K562 (cell line): ENCODE results near the gene CCT3. TPM values are rescaled to one million over a fixed set of nuclear protein-coding genes. Genes with fewer than 3 reads are reported as not detected.

ENCODE experiments used
- ARNT ChIP-seq, 2 experiments: fragments of 450-650 bp; IDR thresholded peaks; 2 replicates each; pipeline ENCODE4 v1.6.1; 2016; ENCODE audit warnings: mild to moderate bottlenecking in 1 of 2
- CTBP1 ChIP-seq: fragments of 450-650 bp; IDR thresholded peaks from 2 replicates; pipeline ENCODE4 v1.6.1; 2016; ENCODE audit warnings: borderline replicate concordance
- PBX2 ChIP-seq, 2 experiments: IDR thresholded peaks in 1 of 2; conservative IDR thresholded peaks in 1 of 2; 2 replicates each; pipeline ENCODE4 v1.6.1; 2016; ENCODE audit warnings: low read depth in 2 of 2, mild to moderate bottlenecking in 1 of 2, missing compliant biosample characterization in 1 of 2, missing genetic modification characterization in 1 of 2, moderate library complexity in 1 of 2
- RAD21 ChIP-seq, 2 experiments: fragments of 250-450 bp in 1 of 2; fragments of 450-650 bp in 1 of 2; sonication (Bioruptor Pico) in 1 of 2; formaldehyde crosslinking in 1 of 2; IDR thresholded peaks in 1 of 2; conservative IDR thresholded peaks in 1 of 2; 2 replicates each; pipeline versions ENCODE4 v1.4.0 to v1.8.0; 2020 to 2022; ENCODE audit warnings: mild to moderate bottlenecking in 2 of 2, moderate library complexity in 1 of 2
- SMC3 ChIP-seq: conservative IDR thresholded peaks from 2 replicates; pipeline ENCODE4 v1.6.1; 2011; ENCODE audit warnings: low read depth, low read length, improper control_type of control experiment; ENCODE audit not compliant: insufficient read depth
- SNIP1 ChIP-seq: fragments of 450-650 bp; IDR thresholded peaks from 2 replicates; pipeline ENCODE4 v1.7.1; 2017; ENCODE audit warnings: low read depth, mild to moderate bottlenecking
- STAG1 ChIP-seq: sonication (generic); formaldehyde crosslinking; IDR thresholded peaks from 2 replicates; pipeline ENCODE4 v1.5.0; 2020; ENCODE audit warnings: missing genetic modification reagents, borderline replicate concordance
- XRCC3 ChIP-seq: fragments of 450-650 bp; IDR thresholded peaks from 2 replicates; pipeline ENCODE4 v1.6.1; 2017; ENCODE audit warnings: mild to moderate bottlenecking, moderate library complexity
- polyA plus RNA-seq, 8 experiments: library from polyadenylated mRNA; depleted of rRNA in 4 of 8; stranded (reverse) in 5 of 8; unstranded in 3 of 8; fragments of >200 nt; fragmentation: Nextera tagmentation in 2 of 8; fragmentation: Illumina TruSeq in 1 of 8; extraction: Ambion mirVana in 2 of 8; extraction: Trizol in 1 of 8; gene quantifications; 2 replicates each; pipeline versions ENCODE4 v1.2.1 to v1.2.3, GENCODE V29; 2011 to 2014; ENCODE audit warnings: inconsistent platforms in 1 of 8, missing spikeins in 1 of 8
- total RNA-seq, 7 experiments: library from RNA; depleted of rRNA in 6 of 7; stranded (reverse); fragments of >200 nt in 6 of 7; fragmentation: Illumina TruSeq in 2 of 7; extraction: Trizol in 2 of 7; gene quantifications; 2 replicates each; pipeline versions ENCODE4 v1.2.1 to v1.2.3, GENCODE V29; 2011 to 2021; ENCODE audit warnings: low replicate concordance in 1 of 7
- TF ChIP-seq, protein P1 (sequence below), 3 experiments: IDR thresholded peaks in 2 of 3; conservative IDR thresholded peaks in 1 of 3; 2 replicates each; pipeline ENCODE4 v1.5.1; 2011 to 2012; ENCODE audit warnings: low read length in 3 of 3, mild to moderate bottlenecking in 3 of 3, control low read depth in 2 of 3, improper control_type of control experiment in 1 of 3, inconsistent platforms in 1 of 3, low read depth in 1 of 3, mixed read lengths in 1 of 3, moderate library complexity in 1 of 3; ENCODE audit not compliant: insufficient read depth in 2 of 3
- TF ChIP-seq, protein P2 (sequence below): fragments of 250-450 bp; sonication (Bioruptor Pico); IDR thresholded peaks from 2 replicates; pipeline ENCODE4 v1.9.0; 2021; ENCODE audit warnings: mild to moderate bottlenecking

CCT3 gene
- total and polyA plus RNA-seq, 9 of the 15 experiments (the other 6 are each of a cell fraction or from before 2014, with no cell fraction given) = 475 to 1,167 (median 610) TPM

- TF ChIP-seq, protein P1, sequence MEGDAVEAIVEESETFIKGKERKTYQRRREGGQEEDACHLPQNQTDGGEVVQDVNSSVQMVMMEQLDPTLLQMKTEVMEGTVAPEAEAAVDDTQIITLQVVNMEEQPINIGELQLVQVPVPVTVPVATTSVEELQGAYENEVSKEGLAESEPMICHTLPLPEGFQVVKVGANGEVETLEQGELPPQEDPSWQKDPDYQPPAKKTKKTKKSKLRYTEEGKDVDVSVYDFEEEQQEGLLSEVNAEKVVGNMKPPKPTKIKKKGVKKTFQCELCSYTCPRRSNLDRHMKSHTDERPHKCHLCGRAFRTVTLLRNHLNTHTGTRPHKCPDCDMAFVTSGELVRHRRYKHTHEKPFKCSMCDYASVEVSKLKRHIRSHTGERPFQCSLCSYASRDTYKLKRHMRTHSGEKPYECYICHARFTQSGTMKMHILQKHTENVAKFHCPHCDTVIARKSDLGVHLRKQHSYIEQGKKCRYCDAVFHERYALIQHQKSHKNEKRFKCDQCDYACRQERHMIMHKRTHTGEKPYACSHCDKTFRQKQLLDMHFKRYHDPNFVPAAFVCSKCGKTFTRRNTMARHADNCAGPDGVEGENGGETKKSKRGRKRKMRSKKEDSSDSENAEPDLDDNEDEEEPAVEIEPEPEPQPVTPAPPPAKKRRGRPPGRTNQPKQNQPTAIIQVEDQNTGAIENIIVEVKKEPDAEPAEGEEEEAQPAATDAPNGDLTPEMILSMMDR (IDR thresholded peaks at IDR 0.05 in 2 of 3, conservative IDR thresholded peaks at IDR 0.05 in 1 of 3; ENCODE audit: insufficient read depth in 2 of 3, low read depth in 1 of 3, low read length in 3 of 3) = peak; percentile 55 to 69 (median 65)
- TF ChIP-seq PBX2 (CRISPR knock-in tag; IDR thresholded peaks at IDR 0.05; ENCODE audit: low read depth) = no peak
- no peak for TF ChIP-seq PBX2 (tag; conservative IDR thresholded peaks at IDR 0.05; ENCODE audit: low read depth)
- TF ChIP-seq SNIP1 = no peak
- peak; percentile 32; the same call in 1 of the 2 replicates for TF ChIP-seq CTBP1
- 0 out of 2 replicates have a peak, but pooled peaks have one; percentile 27 for TF ChIP-seq SMC3
- TF ChIP-seq RAD21 (CRISPR knock-in tag; conservative IDR thresholded peaks at IDR 0.05 in 1 of 2, IDR thresholded peaks at IDR 0.05 in 1 of 2) = peak; percentile 35 to 66
- TF ChIP-seq XRCC3 = no peak
- 0 out of 2 replicates have a peak, but pooled peaks have one; percentile 20 for TF ChIP-seq STAG1 (CRISPR knock-in tag)
- TF ChIP-seq ARNT (IDR thresholded peaks at IDR 0.05) = no peak
- TF ChIP-seq, protein P2, sequence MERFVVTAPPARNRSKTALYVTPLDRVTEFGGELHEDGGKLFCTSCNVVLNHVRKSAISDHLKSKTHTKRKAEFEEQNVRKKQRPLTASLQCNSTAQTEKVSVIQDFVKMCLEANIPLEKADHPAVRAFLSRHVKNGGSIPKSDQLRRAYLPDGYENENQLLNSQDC (CRISPR knock-in tag) = no peak
- TF ChIP-seq, all 486 proteins: peak for 7
Observed at GRCh38 chr1:156359973-156360372, 21.9 kb upstream of the CCT3 start (continued).
